Astrocyte (in vitro differentiated cells and primary cell): ENCODE results near the gene C1orf21.

Experiments used
- CTCF ChIP-seq: IDR thresholded peaks from 2 replicates; pipeline ENCODE4 v1.5.1; 2011; ENCODE audit warnings: low read depth, mild to moderate bottlenecking, inconsistent platforms, low read length, moderate library complexity; ENCODE audit not compliant: insufficient read depth
- EZH2 ChIP-seq: IDR thresholded peaks from 2 replicates; pipeline ENCODE4 v1.6.1; 2012; ENCODE audit warnings: mild to moderate bottlenecking, low read length, inconsistent platforms; ENCODE audit not compliant: insufficient read depth

- no peak for TF ChIP-seq CTCF
- no peak for TF ChIP-seq EZH2
These were observed 2.6 kb downstream of the C1orf21 start for GRCh38 chr1:184389446-184389845.
